WERI-Rb-1 (cell line): ENCODE measurements around the gene AOPEP.

Experiments used
- DNase-seq: peaks from one replicate; pipeline ENCODE4 v3.0.0-alpha.2; 2020
- H3K27ac ChIP-seq: fragments of 250-450 bp; sonication (Bioruptor Pico); 2 replicates; pipeline ENCODE4 v1.5.1; 2020; ENCODE audit warnings: mild to moderate bottlenecking, moderate library complexity
- H3K27me3 ChIP-seq: fragments of 250-450 bp; sonication (Bioruptor Pico); 2 replicates; pipeline ENCODE4 v1.5.1; 2021; ENCODE audit warnings: mild to moderate bottlenecking, low read depth, moderate library complexity; ENCODE audit not compliant: insufficient read depth, severe bottlenecking
- H3K36me3 ChIP-seq: fragments of 250-450 bp; sonication (Bioruptor Pico); 2 replicates; pipeline ENCODE4 v1.5.1; 2020; ENCODE audit warnings: mild to moderate bottlenecking, moderate library complexity
- H3K4me3 ChIP-seq: 2 replicates; pipeline ENCODE4 v1.5.1; 2011; ENCODE audit warnings: low read depth, mild to moderate bottlenecking, control low read depth, low read length
- H3K9me3 ChIP-seq: fragments of 250-450 bp; sonication (Bioruptor Pico); 2 replicates; pipeline ENCODE4 v1.5.1; 2021; ENCODE audit warnings: mild to moderate bottlenecking, moderate library complexity; ENCODE audit not compliant: severe bottlenecking
- CTCF ChIP-seq: IDR thresholded peaks from 2 replicates; pipeline ENCODE4 v1.5.1; 2011; ENCODE audit warnings: low read depth, mild to moderate bottlenecking, control low read depth, inconsistent platforms, low read length

Gene AOPEP

GRCh38 chr9:94823710-94824109 lies 97.2 kb downstream of the AOPEP start:
- no peak for TF ChIP-seq CTCF
- H3K9me3 ChIP-seq, result no peaks in the 10 kb centered on the region
- no peak overlapping the region for H3K4me3 ChIP-seq
- DNase-seq, result no peak
- no peak overlapping the region for H3K27ac ChIP-seq
- no peaks in the 10 kb centered on the region for H3K27me3 ChIP-seq
- H3K36me3 ChIP-seq, result peaks cover 4% of the 10 kb centered on the region

GRCh38 chr9:94824411-94824810 lies 97.9 kb downstream of the AOPEP start:
- no peak for DNase-seq
- Histone ChIP-seq H3K36me3 (peaks cover 4% of the 10 kb centered on the region), H3K27ac (no peak overlapping the region), H3K27me3 (no peaks in the 10 kb centered on the region), H3K9me3 (no peaks in the 10 kb centered on the region), H3K4me3 (no peak overlapping the region)
- no peak for TF ChIP-seq CTCF

GRCh38 chr9:94824913-94825610 lies 98.6 kb downstream of the AOPEP start:
- no peak for DNase-seq
- H3K36me3 ChIP-seq, result peaks cover 4% of the 10 kb centered on the region
- TF ChIP-seq CTCF, result no peak
- H3K27me3 ChIP-seq, result no peaks in the 10 kb centered on the region
- H3K27ac ChIP-seq, result no peak overlapping the region
- H3K4me3 ChIP-seq, result no peak overlapping the region
- no peaks in the 10 kb centered on the region for H3K9me3 ChIP-seq

GRCh38 chr9:94825611-94825958 lies 99.1 kb downstream of the AOPEP start:
- H3K36me3 ChIP-seq, result peaks cover 4% of the 10 kb centered on the region
- peaks cover 2% of the 10 kb centered on the region for H3K9me3 ChIP-seq
- H3K27ac ChIP-seq, result no peak overlapping the region
- TF ChIP-seq CTCF, result no peak
- no peaks in the 10 kb centered on the region for H3K27me3 ChIP-seq
- no peak for DNase-seq
- H3K4me3 ChIP-seq, result no peak overlapping the region

- no peak for TF ChIP-seq CTCF
- H3K36me3 ChIP-seq, result peaks cover 4% of the 10 kb centered on the region
Measured at GRCh38 chr9:94826044-94826443, 99.5 kb downstream of the AOPEP start.

More at GRCh38 chr9:94826044-94826443, 99.5 kb downstream of the AOPEP start:
- Histone ChIP-seq H3K4me3 (no peak overlapping the region), H3K27ac (no peak overlapping the region), H3K9me3 (peaks cover 2% of the 10 kb centered on the region), H3K27me3 (no peaks in the 10 kb centered on the region)
- no peak for DNase-seq
